Suprapubic skin (tissue), 4 donors: Measurements from ENCODE around the gene CDRT15.

Source experiments
- EP300 ChIP-seq: sonication (generic); formaldehyde crosslinking; IDR thresholded peaks from one replicate; pipeline ENCODE4 v1.6.1; 2017; ENCODE audit warnings: antibody characterized with exemption
- POLR2A ChIP-seq, 2 donors: fragments of 450-650 bp; IDR thresholded peaks; one replicate each; pipeline ENCODE4 v1.6.1; 2017; ENCODE audit warnings: antibody characterized with exemption in 2 of 2, mild to moderate bottlenecking in 2 of 2, moderate library complexity in 2 of 2
- POLR2AphosphoS5 ChIP-seq, 3 donors: sonication (generic); formaldehyde crosslinking; IDR thresholded peaks; one replicate each; pipeline ENCODE4 v1.6.1; 2017; ENCODE audit warnings: antibody characterized with exemption in 3 of 3
- TF ChIP-seq, protein P1 (sequence below), 2 donors: fragments of 200-600 bp in 1 of 2; fragments of 450-650 bp in 1 of 2; sonication (generic) in 1 of 2; IDR thresholded peaks; one replicate each; pipeline ENCODE4 v1.5.1; 2016 to 2019; ENCODE audit warnings: antibody characterized with exemption in 2 of 2, mild to moderate bottlenecking in 1 of 2, moderate library complexity in 1 of 2

DNA sequence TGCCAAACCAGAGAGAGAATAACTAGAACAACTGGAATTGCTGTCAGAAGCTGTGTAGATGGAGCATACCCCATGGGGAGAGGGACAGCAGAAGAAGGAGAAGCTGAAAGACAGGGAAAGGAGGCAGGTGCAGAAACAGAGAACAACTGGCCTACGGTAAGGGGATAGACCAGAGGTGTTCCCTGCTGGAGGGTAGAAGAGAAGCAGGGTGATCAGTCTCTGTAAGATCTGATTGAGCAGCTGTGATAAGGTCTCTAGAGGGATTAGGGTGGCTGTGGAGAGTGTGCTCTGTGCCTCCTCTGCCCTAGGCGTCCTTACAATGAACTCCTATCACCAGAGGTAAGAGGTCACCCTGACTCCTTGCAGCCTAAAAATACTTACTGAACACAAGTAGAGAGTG is 33.8 kb upstream of the CDRT15 start:
- TF ChIP-seq EP300 = no peak
- TF ChIP-seq POLR2A (IDR thresholded peaks at IDR 0.05) = no peak
- TF ChIP-seq POLR2AphosphoS5 (IDR thresholded peaks at IDR 0.05) = no peak
- TF ChIP-seq, protein P1, sequence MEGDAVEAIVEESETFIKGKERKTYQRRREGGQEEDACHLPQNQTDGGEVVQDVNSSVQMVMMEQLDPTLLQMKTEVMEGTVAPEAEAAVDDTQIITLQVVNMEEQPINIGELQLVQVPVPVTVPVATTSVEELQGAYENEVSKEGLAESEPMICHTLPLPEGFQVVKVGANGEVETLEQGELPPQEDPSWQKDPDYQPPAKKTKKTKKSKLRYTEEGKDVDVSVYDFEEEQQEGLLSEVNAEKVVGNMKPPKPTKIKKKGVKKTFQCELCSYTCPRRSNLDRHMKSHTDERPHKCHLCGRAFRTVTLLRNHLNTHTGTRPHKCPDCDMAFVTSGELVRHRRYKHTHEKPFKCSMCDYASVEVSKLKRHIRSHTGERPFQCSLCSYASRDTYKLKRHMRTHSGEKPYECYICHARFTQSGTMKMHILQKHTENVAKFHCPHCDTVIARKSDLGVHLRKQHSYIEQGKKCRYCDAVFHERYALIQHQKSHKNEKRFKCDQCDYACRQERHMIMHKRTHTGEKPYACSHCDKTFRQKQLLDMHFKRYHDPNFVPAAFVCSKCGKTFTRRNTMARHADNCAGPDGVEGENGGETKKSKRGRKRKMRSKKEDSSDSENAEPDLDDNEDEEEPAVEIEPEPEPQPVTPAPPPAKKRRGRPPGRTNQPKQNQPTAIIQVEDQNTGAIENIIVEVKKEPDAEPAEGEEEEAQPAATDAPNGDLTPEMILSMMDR (IDR thresholded peaks at IDR 0.05) = no peak
